ENCODE data around the gene HNRNPLL.

The HNRNPLL gene

DNA sequence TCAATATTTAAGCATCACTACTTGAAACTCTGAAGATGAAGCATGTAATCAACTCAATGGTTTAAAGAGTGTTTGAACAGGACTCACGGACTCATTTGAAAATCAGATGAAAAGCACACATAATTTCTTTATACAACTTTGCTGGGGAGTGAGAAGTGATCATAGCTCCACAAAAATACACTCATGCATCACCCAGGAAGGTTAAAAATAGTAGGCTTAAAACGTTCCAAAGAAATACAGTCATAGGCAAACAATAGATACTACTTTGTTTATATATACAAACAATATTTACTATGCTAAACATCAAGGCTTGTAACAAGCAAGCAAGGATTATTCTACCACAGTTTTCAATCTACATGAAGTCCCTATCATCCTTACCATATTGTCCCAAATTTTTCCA is 11.6 kb downstream of the HNRNPLL start:
- no peak for DNase-seq

DNA sequence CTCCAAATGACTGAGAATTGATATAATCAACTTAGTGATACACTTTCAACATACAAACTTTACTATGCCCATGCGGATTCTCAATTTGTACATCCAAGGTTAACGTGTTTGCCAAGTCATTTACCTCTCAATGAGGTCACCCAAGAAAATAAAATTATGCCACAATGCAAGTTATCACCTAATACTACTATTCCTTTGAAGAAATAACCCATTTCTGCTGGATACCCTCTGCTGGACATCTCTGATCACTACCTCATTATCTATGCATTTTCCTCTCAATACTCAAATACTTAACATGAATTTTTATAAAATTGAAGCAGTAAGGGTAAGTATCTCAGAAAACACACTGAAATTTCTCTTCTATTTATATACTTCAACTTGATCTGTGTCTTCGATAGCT is 12.7 kb downstream of the HNRNPLL start:
- no peak for DNase-seq

DNA sequence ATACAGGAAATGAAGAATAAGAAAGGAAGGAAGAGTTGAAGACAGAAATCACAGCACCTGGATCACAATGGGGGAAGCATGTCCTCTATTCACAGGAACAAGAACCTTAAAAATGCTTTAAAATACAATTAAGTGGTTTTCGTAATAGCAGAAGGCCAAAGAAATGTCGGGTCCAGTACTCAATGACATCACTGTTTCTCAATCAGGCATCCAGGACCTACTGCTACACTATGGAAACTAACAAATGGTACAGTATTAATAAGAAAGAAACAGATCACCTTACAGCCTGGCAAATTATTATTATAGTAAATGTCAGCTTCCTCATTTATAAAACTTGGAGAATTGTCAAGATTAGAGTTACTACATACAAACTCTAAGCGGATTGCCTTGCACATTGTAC is 15.8 kb downstream of the HNRNPLL start:
- no peak for DNase-seq

DNA sequence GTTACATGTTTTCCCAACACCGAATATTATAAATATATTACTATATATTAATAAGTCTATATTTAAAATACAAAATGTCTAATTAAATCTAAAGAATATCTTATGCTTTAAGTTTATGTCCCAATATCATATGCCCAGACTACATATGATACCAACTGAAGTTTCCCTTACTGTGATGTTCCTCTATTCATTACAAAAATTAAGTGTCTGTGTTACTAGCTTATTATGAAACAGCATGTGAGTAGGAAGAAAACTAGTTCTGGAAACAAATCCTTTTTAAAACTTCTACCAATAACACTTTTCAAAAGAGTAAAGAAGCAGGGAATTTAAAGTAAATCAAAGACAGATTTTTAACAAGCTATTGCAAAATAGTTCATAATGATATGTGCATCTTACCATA is 17.8 kb downstream of the HNRNPLL start:
- no peak for DNase-seq

DNA sequence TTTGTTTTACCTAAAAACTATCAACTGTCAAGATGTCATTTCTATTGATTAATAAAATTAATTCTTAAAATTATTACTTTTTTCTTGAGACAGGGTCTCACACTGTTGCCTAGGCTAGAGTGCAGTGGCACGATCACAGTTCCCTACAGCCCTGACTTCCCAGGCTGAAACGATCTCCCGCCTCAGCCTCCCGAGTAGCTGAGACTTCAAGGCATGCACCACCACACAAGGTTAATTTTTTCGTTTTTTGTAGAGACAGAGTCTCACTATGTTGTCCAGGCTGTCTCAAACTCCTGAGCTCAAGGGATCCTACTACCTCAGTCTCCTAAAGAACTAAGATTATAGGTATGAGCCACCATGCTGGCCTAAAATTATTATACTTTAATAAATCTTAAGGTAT is 18.7 kb downstream of the HNRNPLL start:
- no peak for DNase-seq

DNA sequence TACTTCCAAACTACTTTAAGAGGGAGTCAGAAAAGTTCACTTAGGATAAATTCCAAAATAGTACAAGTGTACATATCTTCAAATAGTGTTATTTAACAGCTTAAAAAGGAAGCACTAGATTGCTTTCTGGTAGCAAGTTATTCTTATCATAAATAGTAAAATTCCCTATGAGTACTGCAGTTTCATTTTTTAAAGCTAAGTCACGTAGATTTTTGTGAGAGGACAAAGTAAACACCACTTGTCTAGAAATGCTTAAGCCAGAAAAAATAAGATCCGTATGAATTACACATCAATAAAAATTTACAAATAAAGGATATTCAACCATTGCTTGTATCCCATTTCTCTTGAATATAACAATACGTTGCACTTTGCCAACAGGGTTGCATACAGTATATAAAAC is 19.2 kb downstream of the HNRNPLL start:
- DNase-seq = no peak

DNA sequence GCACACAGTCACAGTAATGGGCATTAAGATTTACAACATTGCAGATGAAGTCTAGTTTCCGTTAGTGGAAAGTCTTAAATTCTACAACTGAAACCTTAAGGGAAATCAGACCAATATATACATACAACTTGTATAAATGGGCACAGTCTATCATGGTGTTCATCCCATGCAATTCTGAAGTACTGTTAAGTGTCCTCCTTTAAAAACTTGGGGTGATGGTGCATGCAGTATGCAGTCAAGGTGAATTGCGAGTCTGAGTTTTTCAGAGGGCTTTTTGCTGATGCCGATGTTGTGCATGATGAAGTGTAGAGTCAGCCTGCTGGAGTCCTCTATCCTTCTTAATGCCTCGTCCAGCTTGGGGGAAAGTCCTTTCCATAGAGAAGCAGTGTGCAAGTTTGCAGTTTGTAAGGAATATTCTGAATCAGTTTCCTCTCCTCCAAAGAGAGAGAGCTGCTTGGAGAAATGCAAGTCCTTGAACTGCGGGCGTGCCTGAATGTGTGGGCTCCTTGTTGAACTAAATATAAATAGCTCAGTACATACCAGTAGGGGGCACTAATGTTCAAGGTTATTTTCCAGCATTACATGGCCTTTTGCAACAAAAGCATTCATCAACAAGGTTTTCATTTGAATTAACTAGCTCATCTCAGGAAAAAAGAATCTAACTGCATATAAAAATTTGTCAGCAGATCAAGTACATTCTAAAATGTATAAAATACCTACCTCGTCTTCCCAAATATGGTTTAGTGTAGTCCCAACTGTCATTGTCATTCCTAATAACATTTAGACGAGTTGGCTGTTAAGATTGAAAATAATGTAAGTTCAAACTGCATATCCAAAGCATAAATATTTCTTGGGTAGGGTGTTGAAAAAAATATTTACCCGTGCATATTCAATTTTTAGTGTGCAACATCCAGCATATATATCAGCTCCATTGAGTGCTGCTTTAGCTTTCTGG is 21.3 kb downstream of the HNRNPLL start:
- DNase-seq = no peak

DNA sequence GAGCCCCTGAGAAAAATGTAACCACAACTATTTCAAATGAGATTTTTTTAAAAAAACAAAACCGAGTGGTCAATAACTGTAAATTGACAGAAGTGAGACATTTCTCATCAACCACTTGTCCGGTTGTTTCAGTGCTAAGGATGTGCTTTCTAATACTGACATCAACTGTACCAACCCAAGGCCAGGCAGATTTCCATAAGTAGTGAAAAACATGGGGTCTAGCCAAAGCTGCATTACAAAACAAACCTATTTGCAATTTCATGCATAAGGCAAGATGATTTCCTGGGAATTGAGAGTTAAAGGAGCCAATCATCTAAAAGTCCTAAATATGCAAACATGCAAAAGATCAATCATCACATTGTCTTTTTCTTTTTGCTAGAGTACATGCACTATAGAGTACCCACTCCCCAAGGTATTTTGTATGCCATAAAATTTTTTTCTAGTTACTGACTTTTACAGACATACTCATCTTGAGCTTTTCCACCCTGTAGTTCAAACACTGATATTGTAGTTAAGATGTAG is 22.6 kb downstream of the HNRNPLL start:
- no peak for DNase-seq

DNA sequence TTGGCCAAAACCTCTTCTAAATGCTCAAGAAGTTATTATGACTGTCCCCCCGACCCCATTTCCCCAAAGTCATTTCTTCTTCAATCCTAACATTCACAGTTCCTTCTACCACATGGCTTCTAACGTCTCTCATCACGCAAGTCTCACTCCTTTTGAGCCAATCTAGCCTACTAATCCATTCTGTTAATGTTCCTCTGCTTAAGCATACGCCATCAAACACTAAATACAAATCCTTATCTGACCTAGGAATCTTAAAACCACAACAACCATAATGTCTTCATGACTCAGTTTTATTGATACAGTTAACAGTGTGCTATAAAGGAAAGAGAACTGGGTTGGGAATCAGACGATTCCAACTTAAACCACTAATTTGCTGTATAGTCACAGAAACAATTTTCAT is 23.9 kb downstream of the HNRNPLL start:
- no peak for DNase-seq

DNA sequence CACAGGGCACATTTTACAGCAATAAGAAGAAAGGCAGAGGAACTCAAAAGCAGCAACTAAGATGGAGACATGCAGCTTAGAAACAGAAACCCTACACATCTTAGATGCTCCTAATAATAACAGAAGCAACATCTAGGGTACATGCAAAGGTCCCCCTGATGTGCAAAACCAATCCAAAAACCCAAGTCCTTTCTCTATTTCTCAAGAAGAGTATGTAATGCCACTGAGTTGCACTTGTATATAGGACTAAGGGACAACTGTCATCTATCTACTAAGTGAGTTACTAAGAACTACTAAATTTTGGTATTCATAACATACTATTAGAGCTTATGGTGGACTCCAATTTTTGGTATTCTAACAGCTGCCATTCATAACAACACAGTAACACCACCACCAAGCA is 28.4 kb downstream of the HNRNPLL start:
- no peak for DNase-seq

DNA sequence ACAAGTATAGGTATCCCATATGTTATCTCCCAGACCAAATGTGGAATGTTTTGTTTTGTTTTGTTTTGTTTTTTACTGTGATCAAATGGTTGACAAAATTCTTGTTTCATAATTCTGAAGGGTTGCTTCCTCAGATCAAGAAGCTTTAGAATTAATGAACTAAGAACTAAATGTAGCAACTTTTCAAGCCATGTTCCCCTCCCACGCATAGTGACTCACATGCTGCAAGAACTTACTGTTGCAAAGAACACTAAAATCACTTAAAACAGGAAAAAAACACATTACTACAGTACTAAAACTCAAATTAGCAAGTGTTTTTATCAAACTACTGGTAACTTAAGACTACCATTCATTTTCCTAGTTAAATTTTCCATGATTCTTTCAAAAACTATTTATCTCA is 30.6 kb downstream of the HNRNPLL start:
- DNase-seq = peak; percentile 38

DNA sequence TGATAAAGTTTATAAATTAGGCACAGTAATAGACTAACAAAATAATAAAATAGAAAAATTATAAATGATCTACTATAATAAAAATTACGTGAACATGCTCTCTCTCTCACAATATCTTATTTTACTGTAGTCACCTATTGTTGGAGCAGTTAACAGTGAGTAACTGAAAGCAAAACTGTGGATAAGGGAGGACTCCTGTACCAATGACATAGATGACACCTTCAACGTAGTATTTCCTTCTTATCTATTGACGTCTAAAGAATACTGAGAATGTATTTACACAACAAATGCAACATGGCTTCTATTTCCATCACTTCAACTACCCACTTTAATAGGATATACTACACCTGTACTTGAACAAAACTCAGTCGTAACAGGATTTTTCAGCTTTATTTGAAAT is 31.5 kb downstream of the HNRNPLL start:
- DNase-seq = no peak

DNA sequence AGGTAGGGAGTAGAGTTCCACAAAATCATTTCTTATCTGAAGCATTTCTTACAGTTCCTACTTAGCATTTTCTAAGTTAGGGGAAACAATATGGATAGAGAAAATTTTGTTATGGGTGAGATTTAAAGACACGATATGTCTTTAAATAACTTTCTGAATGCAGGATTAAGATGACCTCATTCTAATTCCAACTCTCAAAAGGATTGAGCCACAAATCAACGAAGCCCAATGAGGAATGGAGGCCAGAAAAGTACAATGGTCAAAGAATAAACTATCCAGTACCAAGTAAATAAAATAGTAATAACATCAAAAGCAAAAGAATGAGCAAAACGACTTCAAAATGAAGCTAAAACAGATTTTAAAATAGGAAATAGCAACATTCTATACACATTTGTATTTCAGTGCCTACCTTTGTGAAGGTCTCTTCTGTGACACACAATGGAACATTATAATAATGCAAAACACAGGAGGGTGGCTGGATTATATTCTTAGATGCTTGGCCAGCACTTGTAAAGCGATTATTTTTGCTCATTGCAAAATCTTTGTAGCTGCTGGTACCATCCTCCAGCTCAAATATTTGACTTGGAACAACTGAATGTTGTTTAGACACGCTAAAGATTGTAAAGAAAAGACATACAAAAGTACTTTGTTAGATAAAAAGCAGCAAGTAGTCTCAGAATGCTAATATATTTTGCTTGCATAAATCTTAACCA is 33.8 kb downstream of the HNRNPLL start:
- DNase-seq = no peak

DNA sequence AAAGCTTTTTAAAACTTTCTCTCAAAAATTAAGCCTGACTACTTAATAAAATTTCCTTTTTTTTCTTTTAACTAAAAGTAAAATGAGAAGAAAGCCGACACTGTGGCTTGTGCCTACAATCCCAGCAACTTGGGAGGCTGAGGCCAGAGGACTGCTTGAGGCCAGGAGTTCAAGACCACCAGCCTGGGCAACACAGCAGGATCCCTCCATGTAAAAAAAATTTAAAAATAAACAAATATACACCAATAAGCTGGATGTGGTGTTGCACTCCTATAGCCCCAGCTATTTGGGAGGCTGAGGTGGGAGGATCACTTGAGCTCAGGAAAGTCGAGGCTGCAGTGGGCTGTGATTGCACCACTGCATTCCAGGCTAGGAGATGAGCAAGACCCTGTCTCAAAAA is 37.4 kb downstream of the HNRNPLL start:
- no peak for DNase-seq

DNA sequence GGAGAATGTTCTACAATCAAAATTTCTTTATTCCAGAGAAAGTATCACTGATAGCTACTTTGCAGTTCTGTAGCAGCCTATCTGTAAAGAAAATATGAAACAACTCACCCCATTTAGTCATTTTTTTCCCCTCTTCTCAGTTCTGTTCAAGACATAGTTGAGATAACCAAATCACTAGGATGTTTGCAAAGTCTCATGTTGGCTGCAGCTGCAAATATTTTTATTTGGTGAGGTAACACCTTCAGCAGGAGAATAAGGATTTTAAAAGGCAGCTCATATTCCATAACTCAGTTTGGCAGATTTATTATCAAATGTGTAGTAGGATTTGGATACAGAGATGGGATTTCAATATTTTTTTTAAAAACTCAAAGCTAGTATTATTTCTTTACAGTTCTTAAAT is 41.0 kb downstream of the HNRNPLL start:
- DNase-seq = no peak

DNA sequence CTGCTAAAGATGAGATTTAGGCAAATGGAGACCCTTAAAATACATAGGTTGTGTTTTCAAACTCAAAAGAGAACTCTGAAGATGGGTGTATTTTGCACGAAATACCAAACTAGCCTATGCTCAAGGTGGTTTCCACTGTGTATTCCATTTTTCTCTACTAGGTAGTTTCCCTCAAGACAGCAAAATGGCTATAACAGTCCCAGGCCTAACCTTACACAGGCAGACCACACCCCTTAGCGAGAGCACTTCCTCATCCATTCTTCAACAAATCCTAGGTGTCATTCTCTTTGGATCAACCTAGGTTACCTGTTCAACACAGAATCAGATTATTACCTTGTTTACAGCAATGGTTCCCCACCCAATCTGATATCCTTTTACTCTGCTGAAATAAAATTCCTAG is 42.6 kb downstream of the HNRNPLL start:
- DNase-seq = no peak

DNA sequence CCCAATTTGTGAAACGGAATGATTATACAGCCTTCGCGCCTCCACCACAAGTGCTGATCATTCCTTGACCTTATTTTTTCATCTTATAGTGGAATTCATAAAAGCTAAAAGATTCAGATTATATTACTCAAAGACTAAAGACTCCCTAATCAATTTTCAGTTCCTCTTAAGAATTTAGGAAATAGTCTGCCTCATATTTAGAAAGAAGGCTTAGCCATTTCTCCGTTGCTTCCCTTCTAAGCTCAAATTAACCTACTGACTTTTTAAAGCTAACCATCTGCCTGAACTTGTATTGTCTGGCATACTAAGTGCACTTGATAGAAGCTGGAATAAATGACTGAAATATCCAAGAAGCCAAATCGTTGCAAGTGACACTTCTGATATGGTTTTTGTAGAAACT is 44.7 kb downstream of the HNRNPLL start:
- DNase-seq = no peak

DNA sequence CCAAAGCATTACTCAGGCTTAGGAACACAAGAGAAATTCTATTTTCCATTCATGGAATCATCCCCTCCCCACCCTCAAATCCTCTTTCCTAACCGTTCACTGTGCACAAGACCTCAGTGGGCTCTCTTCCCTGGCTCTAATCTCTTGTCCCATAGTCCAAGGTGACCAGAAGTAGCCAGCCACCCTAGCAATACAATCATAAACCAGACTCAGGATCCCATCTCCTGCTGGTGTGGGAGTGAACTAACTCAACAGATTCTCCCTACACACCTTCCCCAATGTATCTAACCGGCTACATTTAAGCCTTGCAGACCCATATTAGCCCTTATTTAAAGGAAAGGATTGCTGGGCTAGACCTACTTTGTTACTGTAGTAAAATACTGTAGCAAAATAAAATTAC is 45.5 kb downstream of the HNRNPLL start:
- DNase-seq = no peak

DNA sequence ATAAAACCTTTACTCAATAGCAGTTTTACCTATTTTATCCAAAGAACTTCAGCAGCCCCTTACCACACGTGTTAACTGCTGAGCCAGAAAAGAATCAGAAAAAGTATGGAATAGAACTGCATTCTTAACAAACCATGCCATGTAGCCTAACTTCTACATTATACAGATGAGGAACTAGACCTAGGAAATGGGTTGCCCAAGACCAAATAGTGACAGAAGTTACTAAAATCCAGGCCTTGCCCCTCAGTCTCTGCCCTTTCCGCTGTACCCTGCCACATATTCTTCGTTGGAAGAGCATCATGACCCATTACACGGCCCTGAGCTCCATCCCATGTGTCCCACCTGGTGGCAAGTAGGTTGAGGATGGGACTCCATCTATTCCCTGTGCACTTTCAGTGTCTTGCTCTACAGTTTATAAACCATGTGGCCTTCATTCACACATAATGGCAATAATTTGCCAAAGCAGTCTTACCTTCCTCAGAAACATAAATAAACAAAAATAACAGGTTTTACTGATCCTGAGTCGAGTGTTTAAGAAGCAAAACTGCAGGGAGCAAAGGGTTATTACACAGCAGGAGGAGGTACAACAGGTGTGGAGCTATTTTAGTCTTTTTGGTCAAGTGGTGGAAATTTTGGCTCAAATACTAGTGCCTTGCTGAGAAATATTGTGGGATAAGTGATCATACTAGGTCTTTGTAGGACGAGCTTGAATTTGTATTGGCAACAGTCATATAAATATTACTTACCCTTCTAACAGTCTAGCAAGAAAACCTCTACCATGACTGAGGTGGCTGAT is 46.5 kb downstream of the HNRNPLL start:
- DNase-seq = no peak

DNA sequence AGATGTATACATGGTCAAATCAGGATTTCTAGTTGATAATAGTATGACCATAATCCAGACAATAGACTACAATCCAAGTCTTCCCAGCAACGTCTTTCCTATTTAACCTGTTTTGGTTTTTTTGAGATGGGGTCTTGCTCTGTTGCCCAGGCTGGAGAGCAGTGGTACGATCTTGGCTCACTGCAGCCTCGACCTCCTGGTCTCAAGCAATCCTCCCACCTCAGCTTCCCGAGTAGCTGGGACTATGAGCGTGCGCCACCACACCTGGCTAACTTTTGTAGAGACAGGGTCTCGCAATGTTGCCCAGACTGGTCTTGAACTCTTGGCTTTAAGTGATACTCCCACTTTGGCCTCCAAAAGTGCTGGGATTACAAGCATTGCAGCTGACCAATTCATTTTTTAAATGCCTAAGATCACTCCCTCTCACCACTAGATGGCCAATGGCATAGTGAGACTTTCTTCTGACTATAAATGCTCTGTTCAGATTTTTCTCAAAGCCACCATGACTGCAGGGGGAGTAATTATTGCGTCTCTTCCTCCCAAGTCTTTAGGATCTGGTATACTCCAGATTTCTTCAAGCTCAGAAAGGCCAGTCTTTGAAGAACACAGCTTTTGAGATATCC is 47.6 kb downstream of the HNRNPLL start:
- DNase-seq = no peak

DNA sequence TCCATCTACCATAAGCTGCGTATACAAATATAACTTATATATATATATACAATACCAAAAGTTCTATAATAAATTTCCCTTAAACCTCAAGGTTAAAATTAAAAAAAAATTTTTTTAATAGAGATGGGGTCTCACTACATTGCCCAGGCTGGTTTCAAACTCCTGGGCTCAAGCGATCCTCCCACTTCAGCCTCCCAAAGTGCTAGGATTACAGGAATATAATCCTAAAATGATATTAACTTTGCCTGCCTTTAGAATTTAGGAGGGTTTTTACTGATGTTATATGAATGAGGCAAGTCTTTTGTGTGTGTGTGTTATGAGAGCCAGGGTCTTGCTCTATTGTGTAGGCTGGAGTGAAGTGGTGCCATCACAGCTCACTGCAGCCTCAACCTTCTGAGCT is 49.2 kb downstream of the HNRNPLL start:
- no peak for DNase-seq

DNA sequence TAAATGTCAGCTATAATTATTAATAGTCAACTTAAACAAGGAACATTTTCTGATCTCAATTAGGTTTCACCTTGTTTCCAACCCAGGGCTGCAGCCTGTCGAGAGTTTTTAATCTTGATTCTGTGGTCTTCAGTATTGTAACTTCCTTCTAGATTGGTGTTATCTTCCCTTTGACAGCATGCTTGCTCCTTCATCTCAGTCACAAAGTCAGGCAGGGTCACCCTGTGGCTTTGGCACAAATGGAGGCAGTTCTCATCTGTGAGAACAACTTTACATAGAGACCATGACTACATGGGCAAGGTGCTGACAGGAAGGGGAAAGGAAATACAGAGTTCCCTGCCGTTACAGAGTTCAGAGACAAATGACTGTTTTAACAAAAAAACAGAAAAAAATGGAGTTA is 50.5 kb downstream of the HNRNPLL start:
- no peak for DNase-seq

DNA sequence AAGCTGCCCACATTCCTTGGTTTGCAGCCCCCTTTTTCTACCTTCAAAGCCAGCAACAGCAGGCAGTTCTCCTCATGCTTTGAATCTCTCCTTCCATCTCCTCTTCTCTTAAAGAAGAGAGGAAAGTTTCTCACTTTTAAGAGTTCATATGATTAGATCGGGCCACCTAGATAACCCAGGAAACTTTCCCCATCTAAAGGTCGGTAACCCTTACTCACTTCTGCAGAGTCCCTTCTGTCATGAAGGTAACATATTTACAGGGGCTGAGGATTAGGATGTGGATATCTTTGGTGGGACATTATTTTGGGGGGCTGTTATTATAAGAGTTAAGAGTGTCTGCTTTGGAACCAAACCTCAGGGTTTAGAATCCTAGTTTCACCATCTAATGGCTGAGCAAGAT is 51.0 kb downstream of the HNRNPLL start:
- DNase-seq = no peak
